Body of pancreas (tissue), 4 donors: Measurements from ENCODE around the gene RXRG. TPM values are rescaled to one million over a fixed set of nuclear protein-coding genes. Genes with fewer than 3 reads are reported as not detected.

Source experiments
- ATAC-seq: fragments of 150-250 bp; one replicate; pipeline ENCODE4 v1.9.1; 2016
- DNase-seq, 4 donors: peaks; one replicate each; pipeline ENCODE4 v3.0.0-alpha.2; 2019
- H3K27ac ChIP-seq, 4 donors: fragments of 200-600 bp; sonication (generic); 1 replicate in 3 of 4; 2 replicates in 1 of 4; pipeline versions ENCODE4 v1.5.1 to v1.6.1; 2016 to 2019; ENCODE audit warnings: mild to moderate bottlenecking in 1 of 4, mixed read lengths in 1 of 4, moderate library complexity in 1 of 4
- H3K27me3 ChIP-seq, 2 donors: fragments of 200-600 bp; sonication (generic); one replicate each; pipeline ENCODE4 v1.6.0; 2016; ENCODE audit warnings: mild to moderate bottlenecking in 1 of 2
- H3K36me3 ChIP-seq, 2 donors: fragments of 200-600 bp; sonication (generic); replicated peaks in 1 of 2; 2 replicates each; pipeline ENCODE4 v1.5.1; 2016; ENCODE audit warnings: low read depth in 2 of 2; ENCODE audit not compliant: insufficient read depth in 1 of 2
- H3K4me1 ChIP-seq: fragments of 200-600 bp; sonication (generic); one replicate; pipeline ENCODE4 v1.6.0; 2016
- H3K4me3 ChIP-seq, 2 donors: fragments of 200-600 bp; sonication (generic); 1 replicate in 1 of 2; 2 replicates in 1 of 2; pipeline ENCODE4 v1.5.1; 2016 to 2019
- H3K9me3 ChIP-seq, 3 donors: fragments of 200-600 bp; sonication (generic); 1 replicate in 2 of 3; 2 replicates in 1 of 3; pipeline ENCODE4 v1.5.1; 2016
- CTCF ChIP-seq, 7 experiments: fragments of 450-650 bp in 4 of 7; fragments of 200-600 bp in 3 of 7; sonication (generic) in 3 of 7; IDR thresholded peaks; one replicate each; pipeline ENCODE4 v1.5.1; 2016 to 2019; ENCODE audit warnings: antibody characterized with exemption in 7 of 7
- POLR2A ChIP-seq, 3 donors: fragments of 450-650 bp; IDR thresholded peaks; one replicate each; pipeline ENCODE4 v1.6.1; 2016; ENCODE audit warnings: antibody characterized with exemption in 3 of 3, mild to moderate bottlenecking in 2 of 3
- WGBS, 2 donors: methylation state at CpG; one replicate each; pipeline ENCODE4 v1.1.5; 2017; 5-methylcytosine and 5-hydroxymethylcytosine counted together
- intact Hi-C: fragments of 100-400 bp; cut with DNase I; formaldehyde crosslinking; loops from one replicate; pipeline ENCODE4 v1.15.1; 2023
- total RNA-seq, 2 donors: library from RNA; depleted of rRNA; stranded (reverse); fragments of >200 nt; gene quantifications; one replicate each; pipeline ENCODE4 v1.1.0, GENCODE V29; 2016

Gene RXRG
- total RNA-seq, 2 donors from 2014 or later, result 2.6 TPM; not detected in 1

GRCh38 chr1:165454091-165454610, 9.2 kb upstream of the RXRG start:
- H3K27me3 ChIP-seq, result no peaks in the 10 kb centered on the region
- intact Hi-C loops, result no loop called here
- no peaks in the 10 kb centered on the region for H3K9me3 ChIP-seq
- H3K4me3 ChIP-seq, result no peak overlapping the region
- no peaks in the 10 kb centered on the region for H3K4me1 ChIP-seq
- H3K27ac ChIP-seq, result no peak overlapping the region
- no peaks in the 10 kb centered on the region for H3K36me3 ChIP-seq
- TF ChIP-seq POLR2A (IDR thresholded peaks at IDR 0.05), result no peak
- TF ChIP-seq CTCF (IDR thresholded peaks at IDR 0.05), result no peak
- ATAC-seq, result no peak
- DNase-seq, result no peak
- WGBS, 2 donors, result 71 to 81% methylated on average over 3 of the region's 3 CpGs

- ATAC-seq (no peak), DNase-seq (no peak)
- Histone ChIP-seq H3K27me3 (no peaks in the 10 kb centered on the region), H3K36me3 (no peaks in the 10 kb centered on the region), H3K9me3 (no peaks in the 10 kb centered on the region), H3K4me1 (no peaks in the 10 kb centered on the region), H3K27ac (no peak overlapping the region), H3K4me3 (no peak overlapping the region)
- intact Hi-C loops, result no loop called here
- TF ChIP-seq CTCF (IDR thresholded peaks at IDR 0.05) (no peak), POLR2A (IDR thresholded peaks at IDR 0.05) (no peak)
- 69 to 80% methylated on average over 2 of the region's 2 CpGs for WGBS, 2 donors
These were observed 7.6 kb upstream of the RXRG start for GRCh38 chr1:165452336-165453130.

- no peak overlapping the region for H3K27ac ChIP-seq
- H3K9me3 ChIP-seq, result no peaks in the 10 kb centered on the region
- WGBS, 2 donors, result 63 to 78% methylated on average over 2 of the region's 2 CpGs
- H3K4me1 ChIP-seq, result no peaks in the 10 kb centered on the region
- DNase-seq (no peak), ATAC-seq (no peak)
- no peak overlapping the region for H3K4me3 ChIP-seq
- no peaks in the 10 kb centered on the region for H3K36me3 ChIP-seq
- intact Hi-C loops, result no loop called here
- no peaks in the 10 kb centered on the region for H3K27me3 ChIP-seq
- TF ChIP-seq POLR2A (IDR thresholded peaks at IDR 0.05), result no peak
- TF ChIP-seq CTCF (IDR thresholded peaks at IDR 0.05), result no peak
These were observed 6.8 kb upstream of the RXRG start for GRCh38 chr1:165451691-165452090.

GRCh38 chr1:165449131-165449530, 4.2 kb upstream of the RXRG start:
- no peaks in the 10 kb centered on the region for H3K9me3 ChIP-seq
- H3K27me3 ChIP-seq, result peaks cover 0 to 18% of the 10 kb centered on the region in 2 donors
- no peaks in the 10 kb centered on the region for H3K36me3 ChIP-seq
- H3K4me1 ChIP-seq, result peaks cover 12% of the 10 kb centered on the region
- WGBS, 2 donors, result 40 to 42% methylated on average over 1 of the region's 1 CpG
- intact Hi-C loops, result no loop called here
- no peak overlapping the region for H3K4me3 ChIP-seq
- no peak for ATAC-seq
- no peak overlapping the region for H3K27ac ChIP-seq
- DNase-seq, result no peak
- no peak for TF ChIP-seq CTCF (IDR thresholded peaks at IDR 0.05)
- TF ChIP-seq POLR2A (IDR thresholded peaks at IDR 0.05), result no peak

- no peak for DNase-seq
- no peak for ATAC-seq
- Histone ChIP-seq H3K4me1 (peaks cover 15% of the 10 kb centered on the region), H3K4me3 (no peak overlapping the region), H3K36me3 (no peaks in the 10 kb centered on the region), H3K27me3 (peaks cover 0 to 27% of the 10 kb centered on the region in 2 donors), H3K9me3 (no peaks in the 10 kb centered on the region), H3K27ac (no peak overlapping the region)
- intact Hi-C loops, result no loop called here
- WGBS, 2 donors, result 54 to 71% methylated on average over 4 of the region's 4 CpGs
- TF ChIP-seq POLR2A (IDR thresholded peaks at IDR 0.05), result no peak
- TF ChIP-seq CTCF (IDR thresholded peaks at IDR 0.05), result no peak
These were observed 462 bp upstream of the RXRG start for GRCh38 chr1:165445388-165445787.
